OCI-LY3 (cell line): ENCODE results near the gene VENTX.
A peak's percentile ranks its signal among the peaks of the same experiment; 100 is the strongest.

ENCODE experiments used
- H2AFZ ChIP-seq: fragments of 200-600, 300-600 bp; shearing (Covaris generic); 2 replicates; pipeline ENCODE4 v1.6.0; 2014; ENCODE audit warnings: antibody characterized with exemption, low read depth, low read length
- H3K27ac ChIP-seq: fragments of 200-600, 300-600 bp; sonication (generic); 2 replicates; pipeline ENCODE4 v1.5.1; 2014; ENCODE audit warnings: mild to moderate bottlenecking, low read length, moderate library complexity, mixed read lengths
- H3K27me3 ChIP-seq: fragments of 200-600, 300-600 bp; sonication (generic); 2 replicates; pipeline ENCODE4 v1.6.1; 2014; ENCODE audit warnings: low read depth, low read length, mixed read lengths
- H3K36me3 ChIP-seq: fragments of 200-600, 300-600 bp; sonication (generic); replicated peaks from 2 replicates; pipeline ENCODE3; 2014; ENCODE audit warnings: low read depth, low read length, mixed read lengths
- H3K4me1 ChIP-seq: fragments of 300-600, 200-600 bp; sonication (generic); 2 replicates; pipeline ENCODE4 v1.6.1; 2014; ENCODE audit warnings: low read length, mixed read lengths
- H3K4me2 ChIP-seq: fragments of 200-600, 300-600 bp; sonication (generic); 2 replicates; pipeline ENCODE4 v1.6.1; 2014; ENCODE audit warnings: low read length, mixed read lengths
- H3K4me3 ChIP-seq: fragments of 300-600, 200-600 bp; sonication (generic); 2 replicates; pipeline ENCODE4 v1.5.1; 2014; ENCODE audit warnings: antibody characterized with exemption, mild to moderate bottlenecking, low read length, moderate library complexity
- H3K79me2 ChIP-seq: fragments of 300-600, 200-600 bp; shearing (Covaris generic); 2 replicates; pipeline ENCODE4 v1.6.1; 2014; ENCODE audit warnings: mild to moderate bottlenecking, low read length, mixed read lengths
- H3K9ac ChIP-seq: fragments of 300-600, 200-600 bp; shearing (Covaris generic); 2 replicates; pipeline ENCODE4 v1.6.0; 2014; ENCODE audit warnings: mild to moderate bottlenecking, low read length, moderate library complexity
- H3K9me3 ChIP-seq: fragments of 200-600, 300-600 bp; shearing (Covaris generic); 2 replicates; pipeline ENCODE4 v1.6.1; 2014; ENCODE audit warnings: low read length, mixed read lengths; ENCODE audit not compliant: insufficient read depth
- H4K20me1 ChIP-seq: fragments of 200-600, 300-600 bp; sonication (generic); 2 replicates; pipeline ENCODE4 v1.6.1; 2016; ENCODE audit warnings: low read length, mixed read lengths; ENCODE audit not compliant: insufficient read depth
- EZH2phosphoT487 ChIP-seq: fragments of 200-600 bp; shearing (Covaris generic); IDR thresholded peaks from 2 replicates; pipeline ENCODE4 v1.6.1; 2018; ENCODE audit warnings: antibody characterized with exemption, mixed run types, low read depth
- TF ChIP-seq, protein P1 (sequence below): fragments of 200-600, 300-600 bp; sonication (generic); IDR thresholded peaks from 2 replicates; pipeline ENCODE4 v1.5.1; 2014; ENCODE audit warnings: antibody characterized with exemption, low read length, low read depth

Gene VENTX

DNA sequence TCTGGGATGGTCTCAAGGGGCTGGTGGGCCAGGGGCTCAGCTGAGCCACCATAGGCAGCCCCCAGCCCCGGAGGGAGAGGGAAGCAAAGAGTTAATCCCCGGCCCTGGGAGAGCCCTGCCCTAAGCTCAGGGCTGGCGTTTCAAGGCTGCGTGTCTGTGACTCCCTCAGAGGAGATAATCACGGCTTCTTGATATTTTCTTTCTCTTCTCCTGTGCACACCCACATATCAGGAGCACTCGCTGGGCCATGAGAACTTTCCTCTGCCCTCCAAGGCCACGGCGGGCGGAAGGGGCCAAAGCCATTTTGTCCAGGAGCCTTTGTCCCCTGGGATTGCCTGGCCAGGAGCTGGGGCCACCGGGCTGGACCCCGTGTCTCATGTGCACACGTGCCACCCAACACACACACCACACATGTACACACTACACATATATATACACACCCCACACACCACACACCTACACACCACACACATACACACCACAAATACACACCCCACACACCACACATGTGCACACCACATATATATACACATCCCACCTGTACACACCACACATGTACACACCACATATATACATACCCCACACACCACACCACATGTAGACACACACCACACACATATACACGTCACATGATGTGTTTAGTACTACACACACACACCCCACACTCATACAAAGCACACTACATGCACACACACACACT is 16.9 kb downstream of the VENTX start:
- peaks cover 27% of the 10 kb centered on the region for H3K4me1 ChIP-seq
- no peak overlapping the region for H3K9ac ChIP-seq
- H2AFZ ChIP-seq = no peak overlapping the region
- no peak overlapping the region for H3K4me3 ChIP-seq
- no peak overlapping the region for H3K27ac ChIP-seq
- H3K9me3 ChIP-seq = no peaks in the 10 kb centered on the region
- H3K36me3 ChIP-seq = no peaks in the 10 kb centered on the region
- peaks cover 5% of the 10 kb centered on the region; the same call in 1 of the 2 replicates for H3K27me3 ChIP-seq
- H3K79me2 ChIP-seq = no peaks in the 10 kb centered on the region
- no peaks in the 10 kb centered on the region for H4K20me1 ChIP-seq
- TF ChIP-seq, protein P1, sequence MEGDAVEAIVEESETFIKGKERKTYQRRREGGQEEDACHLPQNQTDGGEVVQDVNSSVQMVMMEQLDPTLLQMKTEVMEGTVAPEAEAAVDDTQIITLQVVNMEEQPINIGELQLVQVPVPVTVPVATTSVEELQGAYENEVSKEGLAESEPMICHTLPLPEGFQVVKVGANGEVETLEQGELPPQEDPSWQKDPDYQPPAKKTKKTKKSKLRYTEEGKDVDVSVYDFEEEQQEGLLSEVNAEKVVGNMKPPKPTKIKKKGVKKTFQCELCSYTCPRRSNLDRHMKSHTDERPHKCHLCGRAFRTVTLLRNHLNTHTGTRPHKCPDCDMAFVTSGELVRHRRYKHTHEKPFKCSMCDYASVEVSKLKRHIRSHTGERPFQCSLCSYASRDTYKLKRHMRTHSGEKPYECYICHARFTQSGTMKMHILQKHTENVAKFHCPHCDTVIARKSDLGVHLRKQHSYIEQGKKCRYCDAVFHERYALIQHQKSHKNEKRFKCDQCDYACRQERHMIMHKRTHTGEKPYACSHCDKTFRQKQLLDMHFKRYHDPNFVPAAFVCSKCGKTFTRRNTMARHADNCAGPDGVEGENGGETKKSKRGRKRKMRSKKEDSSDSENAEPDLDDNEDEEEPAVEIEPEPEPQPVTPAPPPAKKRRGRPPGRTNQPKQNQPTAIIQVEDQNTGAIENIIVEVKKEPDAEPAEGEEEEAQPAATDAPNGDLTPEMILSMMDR = no peak
- TF ChIP-seq EZH2phosphoT487 = no peak
- H3K4me2 ChIP-seq = no peak overlapping the region

GRCh38 chr10:133255323-133255722 is 17.7 kb downstream of the VENTX start:
- H3K4me1 ChIP-seq = peaks cover 28% of the 10 kb centered on the region
- H3K27ac ChIP-seq = no peak overlapping the region
- H3K9me3 ChIP-seq = no peaks in the 10 kb centered on the region
- no peak overlapping the region for H3K9ac ChIP-seq
- peaks cover under 1% of the 10 kb centered on the region; the same call in 1 of the 2 replicates for H3K27me3 ChIP-seq
- H3K4me2 ChIP-seq = no peak overlapping the region
- no peaks in the 10 kb centered on the region for H3K79me2 ChIP-seq
- H2AFZ ChIP-seq = no peak overlapping the region
- H3K36me3 ChIP-seq = no peaks in the 10 kb centered on the region
- no peaks in the 10 kb centered on the region for H4K20me1 ChIP-seq
- H3K4me3 ChIP-seq = no peak overlapping the region
- TF ChIP-seq, protein P1 = no peak
- no peak for TF ChIP-seq EZH2phosphoT487

DNA sequence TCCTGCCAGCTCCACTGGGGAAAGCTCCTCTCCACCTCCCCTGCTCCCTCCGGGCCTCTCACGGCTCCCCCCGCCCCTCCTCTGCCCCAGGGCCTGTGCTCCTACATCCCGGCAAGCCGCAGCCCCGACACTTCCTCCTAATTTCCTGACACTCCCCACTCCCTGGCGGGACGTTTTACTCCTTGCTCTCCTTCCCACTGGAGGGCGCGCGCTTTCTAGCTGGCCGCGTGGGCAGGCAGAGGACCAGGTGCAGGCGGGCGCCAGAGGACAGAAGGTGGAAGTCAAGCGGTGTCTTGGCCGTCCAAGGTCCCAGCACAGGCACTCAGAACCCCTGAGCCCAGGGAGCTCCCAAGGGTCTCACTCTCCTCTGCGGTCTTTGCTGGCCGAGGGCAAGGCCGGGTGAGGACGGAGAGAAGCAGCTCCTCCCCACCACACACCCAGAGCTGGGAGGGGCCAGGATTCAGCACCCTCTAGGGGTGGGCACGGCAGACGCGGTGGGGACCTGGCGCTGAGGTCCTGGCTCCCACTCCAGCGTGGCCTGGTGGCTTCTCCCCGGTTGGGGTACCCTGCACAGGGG is 19.9 kb downstream of the VENTX start:
- peak overlapping the region; percentile 35 for H3K27ac ChIP-seq
- no peaks in the 10 kb centered on the region for H3K27me3 ChIP-seq
- H3K4me2 ChIP-seq = peak overlapping the region; percentile 81
- TF ChIP-seq, protein P1 = peak; percentile 42
- no peak for TF ChIP-seq EZH2phosphoT487
- no peaks in the 10 kb centered on the region for H3K79me2 ChIP-seq
- H3K4me1 ChIP-seq = peaks cover 35% of the 10 kb centered on the region
- H3K4me3 ChIP-seq = peak overlapping the region; percentile 74
- peaks cover 3% of the 10 kb centered on the region; the same call in 1 of the 2 replicates for H4K20me1 ChIP-seq
- no peaks in the 10 kb centered on the region for H3K9me3 ChIP-seq
- H3K9ac ChIP-seq = peak overlapping the region; percentile 52
- peak overlapping the region; percentile 92 for H2AFZ ChIP-seq
- no peaks in the 10 kb centered on the region for H3K36me3 ChIP-seq

DNA sequence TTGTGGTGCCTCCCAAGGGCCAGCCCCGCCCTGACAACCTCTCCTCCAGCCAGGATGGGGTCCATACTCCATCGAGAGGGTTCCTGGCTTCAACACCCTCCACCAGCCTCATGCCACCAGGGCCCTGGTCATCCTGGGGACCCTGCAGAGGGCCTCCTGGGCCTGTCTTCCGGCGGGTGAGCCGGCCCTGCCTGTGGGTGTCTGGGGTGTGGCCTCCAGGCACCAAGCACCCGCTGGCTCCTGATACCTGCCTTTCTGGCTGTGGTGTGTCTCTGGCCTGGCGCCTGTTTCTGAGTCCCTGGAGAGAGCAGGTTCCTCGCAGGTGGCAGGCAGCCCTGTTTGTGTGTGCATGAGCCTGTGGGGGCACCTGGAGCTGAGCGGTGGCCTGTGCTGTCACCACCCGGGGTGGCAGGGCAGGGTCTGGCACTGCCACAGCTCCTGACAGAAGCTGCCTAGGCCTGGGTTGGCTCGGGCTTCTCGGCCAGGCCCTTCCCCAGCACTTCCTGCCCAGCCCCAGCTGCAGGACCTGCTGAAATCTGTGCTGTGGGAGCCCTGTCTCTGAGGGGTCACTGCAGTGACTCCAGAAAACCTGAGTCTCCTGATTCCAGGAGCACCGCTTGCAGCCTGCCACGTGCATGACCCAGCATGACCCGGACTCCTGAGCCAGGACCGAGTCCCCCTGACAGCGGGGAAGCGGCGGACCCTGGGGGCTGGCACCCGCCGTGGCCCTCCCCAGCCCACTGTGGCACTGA is 20.6 kb downstream of the VENTX start:
- peak overlapping the region; percentile 74 for H3K4me3 ChIP-seq
- peaks cover 6% of the 10 kb centered on the region for H4K20me1 ChIP-seq
- H3K79me2 ChIP-seq = no peaks in the 10 kb centered on the region
- H3K27ac ChIP-seq = peak overlapping the region; percentile 35
- peaks cover 35% of the 10 kb centered on the region for H3K4me1 ChIP-seq
- TF ChIP-seq, protein P1 = no peak
- TF ChIP-seq EZH2phosphoT487 = no peak
- no peaks in the 10 kb centered on the region for H3K36me3 ChIP-seq
- H3K27me3 ChIP-seq = no peaks in the 10 kb centered on the region
- peak overlapping the region; percentile 92; the same call in 1 of the 2 replicates for H2AFZ ChIP-seq
- peak overlapping the region; percentile 52 for H3K9ac ChIP-seq
- no peaks in the 10 kb centered on the region for H3K9me3 ChIP-seq
- peak overlapping the region; percentile 81 for H3K4me2 ChIP-seq
